Body of pancreas (tissue), 4 donors: ENCODE measurements around the gene AOC3. TPM values are rescaled to one million over a fixed set of nuclear protein-coding genes. Genes with fewer than 3 reads are reported as not detected.
A peak's percentile ranks its signal among the peaks of the same experiment; 100 is the strongest.

ENCODE experiments used
- ATAC-seq: fragments of 150-250 bp; one replicate; pipeline ENCODE4 v1.9.1; 2016
- DNase-seq, 4 donors: peaks; one replicate each; pipeline ENCODE4 v3.0.0-alpha.2; 2019
- H3K27ac ChIP-seq, 4 donors: fragments of 200-600 bp; sonication (generic); 1 replicate in 3 of 4; 2 replicates in 1 of 4; pipeline versions ENCODE4 v1.5.1 to v1.6.1; 2016 to 2019; ENCODE audit warnings: mild to moderate bottlenecking in 1 of 4, mixed read lengths in 1 of 4, moderate library complexity in 1 of 4
- H3K27me3 ChIP-seq, 2 donors: fragments of 200-600 bp; sonication (generic); one replicate each; pipeline ENCODE4 v1.6.0; 2016; ENCODE audit warnings: mild to moderate bottlenecking in 1 of 2
- H3K36me3 ChIP-seq, 2 donors: fragments of 200-600 bp; sonication (generic); replicated peaks in 1 of 2; 2 replicates each; pipeline ENCODE4 v1.5.1; 2016; ENCODE audit warnings: low read depth in 2 of 2; ENCODE audit not compliant: insufficient read depth in 1 of 2
- H3K4me1 ChIP-seq: fragments of 200-600 bp; sonication (generic); one replicate; pipeline ENCODE4 v1.6.0; 2016
- H3K4me3 ChIP-seq, 2 donors: fragments of 200-600 bp; sonication (generic); 1 replicate in 1 of 2; 2 replicates in 1 of 2; pipeline ENCODE4 v1.5.1; 2016 to 2019
- H3K9me3 ChIP-seq, 3 donors: fragments of 200-600 bp; sonication (generic); 1 replicate in 2 of 3; 2 replicates in 1 of 3; pipeline ENCODE4 v1.5.1; 2016
- CTCF ChIP-seq, 7 experiments: fragments of 450-650 bp in 4 of 7; fragments of 200-600 bp in 3 of 7; sonication (generic) in 3 of 7; IDR thresholded peaks; one replicate each; pipeline ENCODE4 v1.5.1; 2016 to 2019; ENCODE audit warnings: antibody characterized with exemption in 7 of 7
- POLR2A ChIP-seq, 3 donors: fragments of 450-650 bp; IDR thresholded peaks; one replicate each; pipeline ENCODE4 v1.6.1; 2016; ENCODE audit warnings: antibody characterized with exemption in 3 of 3, mild to moderate bottlenecking in 2 of 3
- WGBS, 2 donors: methylation state at CpG; one replicate each; pipeline ENCODE4 v1.1.5; 2017; 5-methylcytosine and 5-hydroxymethylcytosine counted together
- intact Hi-C: fragments of 100-400 bp; cut with DNase I; formaldehyde crosslinking; loops from one replicate; pipeline ENCODE4 v1.15.1; 2023
- total RNA-seq, 2 donors: library from RNA; depleted of rRNA; stranded (reverse); fragments of >200 nt; gene quantifications; one replicate each; pipeline ENCODE4 v1.1.0, GENCODE V29; 2016

AOC3 gene
- total RNA-seq, 2 donors from 2014 or later = 6.5 to 55.7 TPM

GRCh38 chr17:42841975-42842685 lies 8.9 kb upstream of the AOC3 start:
- DNase-seq (no peak), ATAC-seq (no peak)
- Histone ChIP-seq H3K4me3 (no peak overlapping the region), H3K9me3 (no peaks in the 10 kb centered on the region), H3K36me3 (peaks cover 21 to 52% of the 10 kb centered on the region in 2 donors), H3K4me1 (peaks cover 4% of the 10 kb centered on the region), H3K27me3 (no peaks in the 10 kb centered on the region), H3K27ac (no peak overlapping the region)
- TF ChIP-seq CTCF (IDR thresholded peaks at IDR 0.05) (no peak), POLR2A (IDR thresholded peaks at IDR 0.05) (no peak)
- intact Hi-C loops = no loop called here
- WGBS, 2 donors = 72 to 78% methylated on average over 11 of the region's 11 CpGs

GRCh38 chr17:42843358-42843934 lies 7.6 kb upstream of the AOC3 start:
- DNase-seq = peak; percentile 47 to 64 (median 58)
- peak; percentile 66 to 98 (median 95) for TF ChIP-seq CTCF (IDR thresholded peaks at IDR 0.05)
- no peak for TF ChIP-seq POLR2A (IDR thresholded peaks at IDR 0.05)
- Histone ChIP-seq H3K27ac (no peak overlapping the region), H3K4me3 (no peak overlapping the region), H3K4me1 (peaks cover 4% of the 10 kb centered on the region), H3K36me3 (peaks cover 21 to 43% of the 10 kb centered on the region in 2 donors), H3K27me3 (no peaks in the 10 kb centered on the region), H3K9me3 (no peaks in the 10 kb centered on the region)
- peak; percentile 83 for ATAC-seq
- intact Hi-C loops = no loop called here
- 30 to 38% methylated on average over 6 of the region's 6 CpGs for WGBS, 2 donors

DNA sequence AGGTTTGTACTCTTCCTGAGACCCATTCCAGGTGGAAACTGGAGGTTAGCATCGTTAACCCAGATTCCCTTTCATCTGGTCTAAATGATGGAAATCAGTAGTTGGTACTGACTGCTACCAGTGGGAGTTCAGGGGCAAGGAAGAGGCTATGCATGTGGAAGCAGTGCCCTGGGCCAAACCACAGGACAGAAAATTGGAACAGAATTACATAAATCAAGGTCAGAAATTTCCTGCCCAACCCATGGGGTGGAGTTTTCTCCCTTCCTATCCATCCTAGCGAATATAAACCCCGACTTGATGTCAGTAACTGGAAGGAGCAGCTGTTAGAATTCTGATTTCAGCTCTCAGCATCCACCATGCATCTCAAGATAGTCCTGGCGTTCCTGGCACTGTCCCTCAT lies 6.7 kb upstream of the AOC3 start, which contains the start of gene AOC2:
AOC2 (plus strand) TSS at position 310 of the 400 bp plus-strand sequence; CDS start at position 357, 47 bp downstream.
- intact Hi-C loops = no loop called here
- H3K36me3 ChIP-seq = peaks cover 15 to 35% of the 10 kb centered on the region in 2 donors

GRCh38 chr17:42844761-42845555 lies 6.0 kb upstream of the AOC3 start:
- no peak for TF ChIP-seq CTCF (IDR thresholded peaks at IDR 0.05)
- no peak for TF ChIP-seq POLR2A (IDR thresholded peaks at IDR 0.05)
- DNase-seq (no peak), ATAC-seq (no peak)
- no peaks in the 10 kb centered on the region for H3K27me3 ChIP-seq
- no peak overlapping the region for H3K4me3 ChIP-seq
- H3K36me3 ChIP-seq = peaks cover 14 to 29% of the 10 kb centered on the region in 2 donors
- H3K27ac ChIP-seq = no peak overlapping the region
- peaks cover 12% of the 10 kb centered on the region for H3K4me1 ChIP-seq
- H3K9me3 ChIP-seq = no peaks in the 10 kb centered on the region
- intact Hi-C loops = loop anchor here (5.0 kb wide), 1 partner anchor 87 kb away; no protein-coding TSS in a partner anchor
- WGBS, 2 donors = 84 to 97% methylated on average over 5 to 23 of the region's 24 CpGs

More for the DNA sequence above, 6.7 kb upstream of the AOC3 start, which contains the start of gene AOC2:
- TF ChIP-seq CTCF (IDR thresholded peaks at IDR 0.05) (no peak), POLR2A (IDR thresholded peaks at IDR 0.05) (no peak)
- Histone ChIP-seq H3K9me3 (no peaks in the 10 kb centered on the region), H3K4me1 (peaks cover 5% of the 10 kb centered on the region), H3K27me3 (no peaks in the 10 kb centered on the region), H3K4me3 (no peak within 1 kb of the TSS), H3K27ac (no peak within 1 kb of the TSS)
- ATAC-seq (no peak), DNase-seq (no peak)
- 68 to 71% methylated on average over 4 of the region's 4 CpGs for WGBS, 2 donors
